GM21786 (cell line): ENCODE measurements around the gene CBLL1.

Experiments used
- ATAC-seq: cut with Tn5 transposase; IDR thresholded peaks from one replicate; pipeline ENCODE4 v1.9.1; 2021; ENCODE audit not compliant: unreplicated experiment

The CBLL1 gene

GRCh38 chr7:107742678-107743566 lies 1.0 kb upstream of the CBLL1 start:
- ATAC-seq: peak; percentile 34

- ATAC-seq: peak; percentile 31
Observed at GRCh38 chr7:107744345-107744750, 406 bp downstream of the CBLL1 start.

GRCh38 chr7:107746006-107746405 lies 2.1 kb downstream of the CBLL1 start:
- no peak for ATAC-seq

GRCh38 chr7:107751113-107751512 lies 7.2 kb downstream of the CBLL1 start:
- no peak for ATAC-seq

GRCh38 chr7:107754642-107755041 lies 10.7 kb downstream of the CBLL1 start:
- no peak for ATAC-seq

GRCh38 chr7:107758667-107759066 lies 14.7 kb downstream of the CBLL1 start:
- no peak for ATAC-seq

- ATAC-seq: no peak
Observed at GRCh38 chr7:107767391-107767790, 23.4 kb downstream of the CBLL1 start.

- no peak for ATAC-seq
Observed at GRCh38 chr7:107768263-107768662, 24.3 kb downstream of the CBLL1 start.

GRCh38 chr7:107773027-107773426 lies 29.1 kb downstream of the CBLL1 start:
- no peak for ATAC-seq

- no peak for ATAC-seq
Observed at GRCh38 chr7:107777702-107778101, 33.8 kb downstream of the CBLL1 start.

- no peak for ATAC-seq
Observed at GRCh38 chr7:107778283-107778682, 34.3 kb downstream of the CBLL1 start.

GRCh38 chr7:107779647-107780099 lies 35.7 kb downstream of the CBLL1 start:
- no peak for ATAC-seq

GRCh38 chr7:107782374-107782773 lies 38.4 kb downstream of the CBLL1 start:
- no peak for ATAC-seq

- no peak for ATAC-seq
Observed at GRCh38 chr7:107783648-107784047, 39.7 kb downstream of the CBLL1 start.

- ATAC-seq: no peak
Observed at GRCh38 chr7:107785170-107785569, 41.2 kb downstream of the CBLL1 start.

GRCh38 chr7:107785926-107786325 lies 42.0 kb downstream of the CBLL1 start:
- no peak for ATAC-seq

GRCh38 chr7:107788216-107788615 lies 44.3 kb downstream of the CBLL1 start:
- ATAC-seq: no peak

GRCh38 chr7:107788662-107789061 lies 44.7 kb downstream of the CBLL1 start:
- no peak for ATAC-seq

GRCh38 chr7:107789647-107790046 lies 45.7 kb downstream of the CBLL1 start:
- no peak for ATAC-seq

GRCh38 chr7:107792364-107792763 lies 48.4 kb downstream of the CBLL1 start:
- no peak for ATAC-seq

- ATAC-seq: no peak
Observed at GRCh38 chr7:107799647-107800264, 55.8 kb downstream of the CBLL1 start.

- no peak for ATAC-seq
Observed at GRCh38 chr7:107803009-107803610, 59.2 kb downstream of the CBLL1 start, which contains the start of gene SLC26A3. SLC26A3 (minus strand) TSS chr7:107803223; CDS start chr7:107794509, 8,714 bp downstream.
